NCI-H774 (cell line): ENCODE measurements around the gene MERTK.
"Not testable (repeated sequence)": the region's sequence is repeated elsewhere in the genome, so short reads cannot be mapped to it uniquely, and the experiment has no call there.

Source experiments
- DNase-seq: peaks from one replicate; lab custom pipeline; 2025; lab: John Stamatoyannopoulos, UW

MERTK gene

DNA sequence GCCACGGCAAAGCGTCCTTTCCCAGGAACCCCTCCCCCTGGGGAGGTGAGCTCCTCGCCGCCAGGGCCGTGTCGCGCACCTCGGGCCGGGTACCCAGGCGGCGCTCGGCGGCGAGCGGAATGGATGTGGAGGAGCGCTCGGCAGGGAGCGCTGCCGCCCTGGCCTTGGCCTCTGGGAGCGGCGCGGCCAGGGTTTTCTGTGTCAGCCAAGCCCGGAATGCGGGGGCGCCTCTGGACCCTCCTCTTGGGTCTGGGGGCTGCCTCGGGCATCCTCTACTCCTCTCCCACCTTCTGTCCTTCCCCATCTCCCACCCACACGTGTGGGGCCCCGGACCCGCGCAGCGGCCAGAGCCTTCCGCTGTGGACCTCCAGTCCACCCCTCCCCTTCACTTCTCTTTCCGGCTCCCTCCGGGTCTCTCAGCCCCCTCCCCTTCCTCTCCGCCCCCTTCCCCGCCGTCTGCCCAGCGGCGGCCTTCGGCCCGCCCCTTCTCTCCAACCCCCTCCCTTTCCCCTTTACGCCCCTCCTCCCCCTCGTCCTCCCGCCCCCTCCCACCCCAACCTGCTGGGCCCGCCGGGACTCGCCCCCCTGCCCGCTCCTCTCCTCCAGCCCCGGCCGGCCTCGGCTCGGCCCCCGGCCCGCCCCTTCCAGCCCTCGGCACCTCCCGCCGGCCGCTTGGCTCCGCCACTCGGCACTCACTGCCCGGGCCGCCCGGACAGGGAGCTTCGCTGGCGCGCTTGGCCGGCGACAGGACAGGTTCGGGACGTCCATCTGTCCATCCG, at the start of gene MERTK:
Gene MERTK, plus strand, starts transcription at position 684 of the 779 bp plus-strand sequence. CDS start 129 bp downstream, outside the sequence.
- peak; percentile 72 for DNase-seq

DNA sequence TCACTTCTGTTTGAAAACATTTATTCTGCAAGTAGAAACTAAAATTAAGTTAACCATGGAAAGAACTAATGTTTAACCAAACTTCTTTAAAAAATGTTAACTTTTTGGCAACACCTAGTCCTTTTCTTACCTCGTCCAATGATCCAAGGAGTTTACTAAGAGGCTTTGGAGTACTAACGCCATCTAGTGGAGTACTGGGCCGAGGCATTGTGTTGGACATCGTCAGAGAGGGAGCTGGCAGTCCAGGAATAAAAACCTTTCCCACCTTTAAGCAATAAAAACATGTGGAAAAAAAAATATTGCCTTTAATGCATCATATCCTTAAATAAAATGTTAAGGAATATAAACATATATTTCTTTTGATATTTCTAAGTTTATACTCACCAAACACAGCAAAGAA, 47.8 kb upstream of the MERTK start:
- not testable (repeated sequence) for DNase-seq

DNA sequence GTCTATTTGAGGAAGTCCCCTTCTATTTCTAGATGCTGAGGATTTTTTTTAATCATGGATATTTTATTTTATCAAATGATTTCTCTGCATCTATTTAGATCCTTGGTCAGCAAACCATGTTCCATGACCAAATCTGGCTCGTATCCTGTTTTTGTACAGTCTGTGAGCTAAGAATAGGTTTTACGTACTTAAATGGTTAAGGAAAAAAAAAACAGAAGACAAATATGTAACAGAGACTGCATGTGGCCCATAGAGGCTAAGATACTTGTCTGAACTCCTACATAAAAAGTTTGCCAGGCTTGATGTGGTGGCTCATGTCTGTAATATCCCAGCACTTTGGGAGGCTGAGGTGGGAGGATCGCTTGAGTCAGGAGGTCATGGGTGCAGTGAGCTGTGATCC, 45.9 kb upstream of the MERTK start:
- DNase-seq, result not testable (repeated sequence)

DNA sequence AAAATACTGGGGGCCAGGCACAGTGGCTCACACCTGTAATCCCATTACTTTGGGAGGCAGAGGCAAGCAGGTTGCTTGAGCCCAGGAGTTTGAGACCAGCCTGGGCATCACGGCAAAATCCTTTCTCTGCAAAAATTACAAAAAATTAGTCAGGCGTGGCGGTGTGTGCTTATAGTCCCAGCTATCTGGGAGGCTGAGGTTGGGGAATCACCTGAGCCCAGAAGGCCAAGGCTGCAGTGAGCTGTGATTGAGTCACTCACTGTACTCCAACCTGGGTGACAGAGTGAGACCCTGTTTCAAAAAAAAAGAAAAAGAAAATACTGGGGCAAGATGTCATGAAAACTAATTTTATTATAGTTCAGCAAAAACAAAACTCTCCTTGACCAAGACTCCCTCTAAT, 38.4 kb upstream of the MERTK start:
- DNase-seq, result not testable (repeated sequence)

DNA sequence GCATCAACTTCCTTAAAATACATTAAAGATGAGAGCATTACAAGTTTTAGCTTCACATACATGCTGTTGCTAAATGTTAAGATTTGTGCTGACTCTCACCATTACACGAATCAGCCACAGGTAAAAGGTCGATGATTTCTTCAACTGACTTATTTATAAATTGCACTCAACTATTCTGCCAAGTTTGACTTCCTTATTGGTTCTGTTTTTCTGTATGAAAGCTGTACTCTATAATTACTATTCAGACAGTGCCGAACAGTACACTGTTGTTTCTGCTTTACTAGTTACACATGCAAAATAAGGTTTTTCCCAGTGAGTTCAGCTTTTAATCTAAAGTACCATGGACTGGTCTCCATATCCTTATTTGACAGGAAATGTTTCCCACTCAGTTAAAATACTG, 33.3 kb upstream of the MERTK start:
- not testable (repeated sequence) for DNase-seq

DNA sequence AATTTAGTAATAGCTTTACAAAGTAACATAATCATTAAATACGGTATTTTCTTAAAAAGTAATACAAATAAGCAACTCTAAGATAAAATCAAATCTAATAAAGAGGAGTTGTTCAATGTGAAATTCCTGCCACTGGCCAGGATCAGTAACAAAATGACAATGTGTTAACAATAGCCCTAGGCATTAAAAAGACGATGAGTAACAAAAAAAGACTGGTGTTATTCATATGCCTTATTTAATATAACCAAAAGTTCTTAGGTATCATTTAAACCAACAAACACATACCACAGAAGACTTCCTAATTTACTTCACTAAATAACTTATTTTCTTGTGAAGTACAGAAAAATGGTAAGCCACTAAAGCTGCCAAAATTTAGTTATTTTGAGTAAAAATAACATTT, 25.6 kb upstream of the MERTK start:
- DNase-seq, result not testable (repeated sequence)

DNA sequence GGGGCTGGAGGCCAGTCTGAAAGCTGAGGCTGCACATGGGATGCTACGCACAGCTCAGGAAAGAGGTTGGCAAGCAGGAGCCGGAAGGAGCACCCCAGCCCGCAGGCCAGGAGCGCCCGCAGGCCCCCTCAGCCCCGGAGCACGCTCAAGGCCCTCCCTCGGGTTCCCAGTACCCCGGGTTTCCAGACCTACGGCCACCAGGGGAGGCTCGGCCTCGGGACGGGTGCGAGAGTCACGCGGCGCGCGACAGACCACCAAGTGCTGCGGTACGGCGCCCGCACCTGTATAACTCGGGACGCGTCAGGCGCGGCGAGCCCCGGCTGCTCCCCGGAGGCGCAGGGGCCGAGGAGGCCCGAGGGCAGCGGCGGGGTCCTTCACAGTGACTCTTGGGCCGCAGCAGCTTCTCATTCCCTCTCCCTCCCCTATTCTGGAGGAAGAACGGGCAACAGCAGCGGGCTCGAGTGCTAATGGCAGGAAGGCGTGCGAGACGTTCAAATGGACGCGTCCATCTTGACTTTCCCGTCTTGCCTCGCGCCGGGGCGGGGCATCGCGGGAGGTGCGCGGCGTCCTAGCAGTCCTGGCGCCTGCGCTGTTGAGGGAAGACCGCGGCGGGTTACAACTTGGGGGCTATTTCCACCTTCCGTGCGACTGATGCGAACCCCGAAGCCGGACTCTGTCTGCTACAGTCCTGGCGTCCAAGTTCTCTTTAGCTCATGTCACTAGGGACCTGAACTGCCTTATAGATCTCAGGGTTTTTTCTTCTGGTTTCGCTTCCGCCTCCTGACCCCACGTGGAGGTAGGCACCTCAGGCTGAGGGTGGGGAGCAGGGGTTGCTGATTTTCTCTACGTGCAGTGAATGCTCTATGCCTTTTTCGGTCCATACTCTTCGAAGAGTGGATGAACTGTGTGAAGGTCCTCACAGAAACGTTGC, 14.5 kb upstream of the MERTK start, which contains the start of gene ANAPC1:
Gene ANAPC1, minus strand, starts transcription at position 533 of the 931 bp plus-strand sequence. CDS start 3,368 bp downstream, outside the sequence.
- peak; percentile 72 for DNase-seq

DNA sequence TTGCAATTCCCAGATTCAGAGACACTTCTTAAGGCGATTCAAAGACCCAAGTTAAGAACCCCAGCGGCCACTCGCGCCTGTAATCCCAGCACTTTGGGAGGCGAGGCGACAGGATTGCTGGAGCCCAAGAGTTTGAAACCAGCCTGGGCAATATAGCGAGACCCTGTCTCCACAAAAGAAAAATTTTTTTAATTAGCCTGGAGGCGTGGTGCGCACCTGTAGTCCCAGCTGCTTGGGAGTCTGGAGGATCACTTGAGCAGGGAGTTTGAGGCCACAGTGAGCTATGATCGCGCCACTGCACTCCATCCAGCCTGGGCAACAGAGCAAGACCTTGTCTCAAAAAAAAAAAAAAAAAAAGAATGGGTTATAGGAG, 13.8 kb upstream of the MERTK start:
- no peak for DNase-seq

DNA sequence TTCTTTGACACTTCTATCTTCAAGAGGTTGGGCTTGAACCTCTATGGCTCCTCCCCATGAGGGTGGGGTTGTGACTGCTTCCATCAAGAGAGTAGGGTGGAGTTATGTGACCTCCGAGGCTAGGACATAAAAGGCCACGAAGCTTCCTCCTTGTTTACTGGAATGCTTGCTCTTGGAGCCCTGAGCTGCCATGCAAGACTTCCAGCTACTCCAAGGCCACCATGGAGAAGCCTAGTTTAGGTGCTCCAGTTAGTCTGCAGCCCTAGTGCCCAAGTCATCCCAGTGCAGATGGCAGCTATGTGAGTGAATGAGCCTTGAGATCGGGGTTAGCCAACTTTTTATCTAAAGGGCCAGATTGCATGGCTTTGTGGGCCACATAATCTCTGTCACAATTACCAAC, 2.4 kb upstream of the MERTK start:
- no peak for DNase-seq

DNA sequence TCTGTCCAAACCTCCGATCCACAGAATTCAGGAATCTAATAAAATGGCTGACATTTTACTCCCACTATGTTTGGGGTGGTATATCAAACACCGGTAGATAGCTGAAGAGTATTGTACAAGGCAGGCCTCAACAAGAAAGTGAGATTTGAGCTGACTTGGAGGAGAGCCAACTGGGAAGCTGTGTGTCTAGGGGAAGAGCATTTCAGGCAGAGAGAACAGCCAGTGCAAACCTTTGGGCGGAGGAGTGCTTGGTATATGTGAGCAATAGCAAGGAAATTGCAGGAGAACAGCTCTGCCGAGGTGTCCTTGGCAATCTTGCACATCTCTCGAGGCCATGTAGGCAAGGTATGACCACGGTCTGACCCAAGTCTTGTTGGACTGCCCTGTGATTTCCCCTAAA, 1.8 kb upstream of the MERTK start:
- DNase-seq, result no peak

DNA sequence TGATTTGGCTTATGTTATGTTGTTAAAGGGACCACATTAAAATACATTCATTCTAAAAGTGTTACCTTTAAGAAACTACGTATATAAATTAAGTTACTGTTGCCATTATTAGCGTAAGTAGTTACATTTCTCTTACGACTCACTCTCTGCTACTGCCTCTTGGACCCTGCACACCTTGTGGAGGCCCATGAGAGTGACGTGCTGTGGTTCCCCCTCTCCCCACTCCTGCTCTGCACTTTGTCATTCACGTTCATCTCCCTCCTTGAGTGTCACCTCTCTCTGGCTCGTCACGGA, 830 bp upstream of the MERTK start:
- no peak for DNase-seq

DNA sequence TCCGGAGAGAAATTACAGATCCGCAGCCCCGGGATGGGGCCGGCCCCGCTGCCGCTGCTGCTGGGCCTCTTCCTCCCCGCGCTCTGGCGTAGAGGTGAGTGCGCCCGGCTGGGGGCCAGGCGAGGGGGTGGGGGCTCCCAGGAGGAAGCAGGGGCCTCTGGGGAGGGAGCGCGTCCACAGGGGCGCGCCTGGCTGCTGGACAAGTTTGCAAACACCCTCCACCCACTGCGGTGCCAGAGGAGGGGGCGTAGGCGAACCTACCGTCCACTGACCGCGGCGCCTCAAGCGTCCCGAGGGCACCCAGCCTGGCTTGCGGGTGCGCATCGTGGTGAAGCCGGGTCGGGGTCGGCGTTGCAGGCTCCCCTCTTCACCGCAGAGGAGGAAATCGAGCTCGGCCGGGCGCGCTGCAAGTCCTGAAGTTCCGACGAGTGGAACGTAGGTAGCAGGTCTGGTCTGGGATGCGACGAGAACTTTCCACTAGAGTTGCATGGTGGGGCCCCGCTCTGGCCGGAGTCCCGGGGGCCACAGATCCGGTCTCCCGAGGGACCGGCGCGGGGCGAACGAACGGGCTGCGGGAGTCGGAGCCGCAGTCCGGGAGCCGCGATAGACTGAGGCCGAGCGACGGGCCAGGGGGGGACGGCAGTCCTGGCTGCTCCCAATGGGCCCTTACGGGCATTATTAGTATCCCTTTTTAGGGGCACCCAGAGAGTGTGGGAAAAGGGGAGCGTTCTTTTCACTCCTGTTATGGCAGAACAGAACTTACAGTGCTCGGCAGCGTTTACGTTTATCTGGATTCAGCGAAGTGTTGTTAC, 502 bp downstream of the MERTK start:
- DNase-seq, result no peak

DNA sequence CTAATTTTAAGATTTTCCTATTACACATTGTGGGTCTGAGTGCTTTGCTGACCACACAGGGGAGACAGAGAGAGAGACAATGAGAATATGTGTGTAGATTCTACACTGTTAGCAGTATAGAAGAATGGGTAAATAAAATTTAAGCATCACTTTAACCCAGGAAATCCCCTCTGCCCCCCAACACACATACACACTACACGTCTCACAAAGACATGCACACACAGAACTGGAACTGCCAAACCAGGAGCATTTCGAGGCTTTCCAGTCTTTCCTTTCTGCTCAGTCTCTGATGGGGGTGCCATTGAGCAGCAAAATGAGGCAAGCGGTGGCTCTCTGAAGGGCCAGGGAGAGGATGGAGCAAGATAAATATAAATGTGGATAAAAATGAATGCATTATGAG, 2.5 kb downstream of the MERTK start:
- DNase-seq, result no peak

DNA sequence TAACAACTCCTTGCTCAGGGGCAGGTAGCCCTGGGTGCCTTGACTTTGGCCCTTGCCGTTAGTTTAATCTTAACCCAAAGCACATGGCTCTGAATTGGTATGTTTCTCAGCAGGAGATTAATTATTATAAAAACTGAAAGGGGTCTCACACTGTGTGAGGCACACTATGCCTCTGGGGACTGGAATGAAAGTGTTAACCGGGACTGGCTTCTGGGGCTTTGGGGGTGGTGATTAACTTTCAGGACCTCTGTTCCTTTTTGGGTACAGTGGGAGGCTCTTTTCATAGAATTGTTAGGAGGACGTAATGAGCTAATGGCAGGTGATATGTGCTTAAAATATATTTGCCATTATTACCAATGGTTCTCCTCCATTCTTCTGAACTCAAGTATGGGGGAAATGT, 5.1 kb downstream of the MERTK start:
- DNase-seq, result no peak

DNA sequence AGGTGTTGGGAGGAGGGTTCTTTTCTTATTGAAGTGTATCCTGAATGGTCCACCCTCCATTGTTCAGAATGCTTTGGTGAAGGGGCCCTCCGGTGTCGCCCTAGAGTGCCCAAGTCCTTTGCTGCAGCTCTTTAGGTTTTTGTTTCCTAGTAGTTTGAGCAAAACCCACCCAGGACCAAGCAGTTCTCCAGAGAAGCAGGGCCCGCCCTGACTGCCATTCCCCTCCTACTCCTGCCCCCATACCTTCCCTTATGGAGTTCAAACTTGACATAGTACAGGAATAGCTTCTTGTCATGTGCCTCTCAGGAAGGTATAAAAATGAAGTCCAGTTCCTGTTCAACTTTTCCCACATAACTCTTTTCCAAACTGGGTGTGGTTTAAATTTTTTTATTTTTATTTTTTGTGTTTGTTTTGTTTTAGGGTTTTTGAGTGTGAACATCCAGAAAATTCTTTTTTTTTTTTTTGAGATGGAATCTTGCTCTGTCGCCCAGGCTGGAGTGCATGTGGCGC, 5.6 kb downstream of the MERTK start:
- no peak for DNase-seq

DNA sequence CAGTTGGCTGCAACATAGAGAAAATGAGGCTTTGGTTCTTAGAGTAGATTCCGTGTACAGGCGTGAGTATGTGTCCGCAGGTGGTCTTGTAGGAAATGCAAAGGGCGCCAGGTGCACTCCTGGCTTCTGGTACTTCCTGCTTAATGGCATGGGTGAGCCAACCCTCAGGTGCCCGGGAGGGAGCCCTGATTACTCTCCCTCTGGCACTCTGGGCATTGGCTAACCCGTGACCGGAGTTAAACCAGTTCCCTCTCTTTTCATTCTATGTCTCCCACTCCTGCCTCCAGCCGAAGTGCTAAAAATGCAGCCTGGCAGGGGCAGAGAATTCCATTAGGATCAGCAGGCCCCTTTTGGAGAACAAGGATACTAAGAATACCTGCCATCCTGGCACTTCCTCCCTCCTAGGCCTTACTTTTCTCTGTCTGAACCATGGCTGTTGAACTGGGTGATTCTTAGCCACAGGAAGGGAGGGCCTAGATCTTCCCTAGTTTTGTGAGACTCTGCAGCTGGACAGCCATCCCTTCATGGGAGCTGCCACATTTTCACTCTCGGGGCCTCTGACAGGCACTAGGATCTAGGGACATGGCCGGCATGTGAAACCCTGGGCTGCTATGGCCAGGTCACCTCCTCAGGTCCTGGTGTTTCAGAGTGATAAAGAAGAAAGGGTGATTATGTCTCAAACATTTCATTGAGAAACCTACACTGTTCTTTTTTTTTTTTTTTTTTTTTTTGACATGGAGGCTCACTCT, 6.5 kb downstream of the MERTK start:
- DNase-seq, result no peak

DNA sequence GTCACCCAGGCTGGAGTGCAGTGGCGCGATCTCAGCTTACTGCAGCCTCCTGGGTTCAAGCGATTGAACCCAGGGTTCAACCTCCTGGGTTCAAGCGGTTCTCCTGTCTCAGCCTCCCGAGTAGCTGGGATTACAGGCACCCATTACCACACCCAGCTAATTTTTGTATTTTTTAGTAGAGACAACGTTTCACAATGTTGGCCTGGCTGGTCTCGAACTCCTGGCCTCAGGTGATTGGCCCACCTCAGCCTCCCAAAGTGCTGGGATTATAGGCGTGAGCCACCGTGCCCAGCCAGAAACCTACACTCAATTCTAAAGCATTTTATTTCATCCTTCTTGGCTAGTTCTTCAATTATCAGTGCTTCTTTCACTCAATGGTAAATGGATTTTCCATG, 7.1 kb downstream of the MERTK start:
- not testable (repeated sequence) for DNase-seq

DNA sequence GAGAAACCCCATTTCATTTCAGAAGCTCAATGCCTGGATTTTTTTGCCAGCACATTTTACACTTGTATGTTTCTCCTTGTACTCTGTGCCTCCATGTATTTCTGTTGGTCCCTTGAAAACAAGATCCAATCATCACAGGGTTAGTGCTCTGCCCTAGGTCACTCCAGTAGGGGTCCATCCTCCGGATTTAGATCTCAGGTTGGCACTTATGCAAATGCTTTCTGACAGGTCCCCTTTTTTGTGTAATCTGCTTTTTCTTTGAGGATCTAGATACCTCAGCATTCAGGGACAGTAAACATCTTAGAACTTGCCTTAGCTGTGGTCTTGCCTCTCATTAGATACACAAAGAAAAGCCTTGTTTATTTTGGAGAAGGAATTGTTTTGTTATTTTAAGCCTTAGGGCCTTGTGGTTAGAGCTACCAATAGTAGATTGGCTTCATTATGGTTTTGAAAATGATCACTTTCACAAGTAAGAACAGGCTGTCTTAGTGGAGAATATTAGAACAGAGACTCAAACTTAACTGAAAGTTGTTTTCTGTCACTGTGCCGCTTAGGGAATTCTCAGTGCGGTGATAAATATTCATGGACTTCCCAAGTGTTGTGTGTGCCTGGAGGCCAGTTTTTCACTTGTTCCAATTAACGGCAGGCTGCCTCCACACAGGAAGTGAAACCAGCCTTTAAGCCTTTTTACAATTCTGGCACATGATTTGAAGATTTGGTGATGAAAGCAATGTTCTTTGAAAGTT, 7.8 kb downstream of the MERTK start:
- no peak for DNase-seq

DNA sequence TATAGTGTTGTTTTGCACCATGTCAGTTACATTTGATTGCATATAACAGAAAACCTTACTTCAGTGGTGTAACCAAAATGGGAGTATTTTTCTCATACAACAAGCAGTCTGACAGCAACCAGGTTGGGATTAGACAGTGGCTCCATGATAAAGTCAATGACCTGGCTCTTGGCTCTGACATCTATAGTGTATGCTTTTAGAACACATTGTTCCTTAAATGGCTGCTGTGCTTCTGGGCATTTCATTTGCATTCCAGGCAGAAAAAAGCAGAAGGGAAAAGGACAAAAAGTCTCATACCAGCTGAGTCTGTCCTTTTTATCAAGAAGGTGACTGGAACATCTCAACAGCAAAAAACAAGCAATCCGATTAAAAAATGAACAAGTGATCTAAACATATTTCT, 10.2 kb downstream of the MERTK start:
- DNase-seq, result no peak

DNA sequence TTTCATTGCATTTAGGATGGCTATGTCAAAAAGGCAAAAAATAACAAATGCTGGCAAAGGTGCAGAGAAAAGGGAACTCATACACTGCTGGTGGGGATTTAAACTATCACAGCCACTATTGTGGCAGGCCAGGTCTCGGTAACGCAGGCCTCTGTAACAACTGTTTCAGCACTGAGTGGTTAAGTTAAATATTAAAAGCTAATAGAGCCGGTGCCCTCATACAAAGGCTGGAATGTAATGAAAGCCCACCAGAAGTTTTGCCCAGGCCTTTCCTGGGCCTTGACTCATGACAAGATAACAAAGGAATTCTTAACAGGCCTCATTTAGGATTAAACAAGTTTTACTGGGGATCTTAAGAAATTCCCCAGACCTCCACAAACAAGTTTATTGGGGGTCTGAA, 10.7 kb downstream of the MERTK start:
- DNase-seq, result no peak

DNA sequence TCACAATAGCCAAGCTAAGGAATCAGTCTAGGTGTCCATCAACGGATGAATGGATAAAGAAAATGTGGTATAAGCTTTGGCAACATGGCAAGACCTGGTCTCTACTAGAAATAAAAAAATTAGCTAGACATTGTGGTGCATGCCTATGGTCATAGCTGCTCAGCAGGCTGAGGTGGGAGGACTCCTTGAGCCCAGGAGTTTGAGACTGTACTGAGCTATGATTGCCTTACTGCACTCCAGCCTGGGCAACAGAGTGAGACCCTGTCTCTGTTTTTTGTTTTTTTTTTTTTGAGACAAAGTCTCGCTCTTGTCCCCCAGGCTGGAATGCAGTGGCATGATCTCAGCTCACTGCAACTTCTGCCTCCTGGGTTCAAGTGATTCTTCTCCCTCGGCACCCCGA, 11.6 kb downstream of the MERTK start:
- DNase-seq, result not testable (repeated sequence)
